Right forelimb (tissue), 1 donor: ENCODE measurements around the gene KRTAP3-1.
A peak's percentile ranks its signal among the peaks of the same experiment; 100 is the strongest.
"Not testable (repeated sequence)": the region's sequence is repeated elsewhere in the genome, so short reads cannot be mapped to it uniquely, and the experiment has no call there.

Experiments used
- DNase-seq: peaks from one replicate; pipeline ENCODE4 v3.0.0-alpha.2; 2018

KRTAP3-1 gene

DNA sequence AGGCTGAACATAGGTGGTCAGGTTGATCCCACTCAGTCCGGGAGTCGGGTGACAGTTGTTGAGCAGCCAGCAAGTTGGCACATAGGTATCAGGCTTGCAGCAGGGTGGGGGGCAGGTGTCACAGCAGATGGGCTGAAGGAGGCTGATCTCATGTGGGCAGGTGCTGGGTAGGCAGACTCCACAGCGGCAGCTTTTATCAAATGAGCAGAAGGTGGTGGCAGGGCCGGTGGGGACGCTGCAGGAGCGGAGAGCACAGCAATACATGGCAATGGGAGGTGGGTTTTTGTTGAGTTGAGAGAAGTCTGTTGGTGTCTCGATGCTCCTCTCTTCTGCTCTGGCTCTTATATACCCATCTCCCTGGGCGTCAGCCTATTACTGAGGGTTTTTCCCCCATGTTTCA, at the start of gene KRTAP3-1:
KRTAP3-1 (minus strand) TSS at position 318 of the 400 bp plus-strand sequence; CDS start at position 264, 54 bp downstream.
- DNase-seq, result no peak

DNA sequence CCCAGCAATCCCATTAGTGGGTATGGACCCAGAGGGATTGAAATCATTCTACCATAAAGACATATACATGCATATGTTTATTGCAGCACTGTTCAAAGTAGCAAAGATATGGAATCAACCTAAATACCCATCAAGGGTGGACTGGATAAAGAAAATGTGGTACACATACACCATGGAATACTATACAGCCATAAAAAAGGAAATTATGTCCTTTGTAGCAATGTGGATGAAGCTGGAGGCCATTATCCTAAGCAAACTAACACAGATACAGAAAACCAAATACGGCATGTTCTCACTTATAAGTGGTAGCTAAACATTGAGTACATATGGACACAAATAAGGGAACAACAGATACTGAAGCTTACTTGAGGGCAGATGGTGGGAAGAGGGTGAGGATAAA, 48.6 kb upstream of the KRTAP3-1 start:
- no peak for DNase-seq

DNA sequence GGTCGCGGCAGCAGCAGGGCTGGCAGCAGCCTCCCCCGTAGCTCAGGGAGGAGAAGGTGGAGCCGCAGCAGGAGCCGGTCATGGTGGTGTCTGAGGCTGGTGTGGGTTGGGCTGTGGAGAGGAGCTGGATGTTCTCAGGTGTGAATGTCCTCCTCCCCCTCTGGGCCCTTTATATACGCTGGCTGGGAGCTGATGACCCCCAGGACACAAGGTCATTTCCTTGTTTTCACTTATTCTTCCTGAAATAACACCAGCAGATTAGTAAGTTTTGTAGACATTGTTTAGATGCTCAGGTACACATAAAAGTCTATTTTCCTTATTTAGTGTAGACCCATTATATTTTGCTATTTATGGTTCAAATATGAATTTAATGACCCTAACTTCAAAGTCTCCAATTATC, 46.2 kb upstream of the KRTAP3-1 start, which contains the start of gene KRTAP2-2:
KRTAP2-2 (minus strand) TSS at position 101 of the 400 bp plus-strand sequence; CDS start at position 82, 19 bp downstream.
- DNase-seq, result not testable (repeated sequence)

DNA sequence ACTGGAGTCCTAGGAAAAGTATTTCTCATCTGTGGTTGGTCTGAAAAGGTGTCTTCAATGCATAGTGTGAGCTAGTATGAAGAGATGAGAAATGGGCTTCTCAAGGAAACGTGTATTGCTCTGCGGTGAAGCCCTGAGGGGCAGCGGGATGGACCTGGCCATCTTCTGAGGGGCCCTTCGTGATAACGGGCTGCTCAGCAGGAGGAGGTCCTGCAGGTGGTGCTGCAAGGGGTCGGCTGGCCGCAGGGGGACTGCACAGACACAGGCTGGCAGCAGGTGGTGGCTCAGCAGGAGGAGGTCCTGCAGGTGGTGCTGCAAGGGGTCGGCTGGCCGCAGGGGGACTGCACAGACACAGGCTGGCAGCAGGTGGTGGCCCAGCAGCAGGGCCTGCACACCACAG, 45.6 kb upstream of the KRTAP3-1 start:
- DNase-seq, result not testable (repeated sequence)

DNA sequence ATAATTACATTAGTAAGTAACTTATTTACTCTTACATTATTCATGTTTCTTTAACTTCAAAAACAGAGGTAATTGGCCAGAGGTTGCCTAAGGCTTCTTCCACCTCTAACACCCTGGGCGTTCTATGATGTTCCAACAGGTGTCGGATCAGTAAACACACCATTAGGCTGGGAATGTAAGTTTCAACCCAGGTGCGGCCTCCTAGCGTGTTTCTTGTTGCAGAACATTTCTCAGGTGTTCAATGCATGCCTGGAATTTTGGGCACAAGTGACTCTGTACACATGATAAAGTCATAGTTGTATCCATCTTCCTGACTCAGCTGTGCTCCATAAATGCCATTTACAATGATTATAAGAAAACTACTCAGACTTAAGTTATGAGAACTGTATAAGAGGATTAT, 45.1 kb upstream of the KRTAP3-1 start:
- no peak for DNase-seq

DNA sequence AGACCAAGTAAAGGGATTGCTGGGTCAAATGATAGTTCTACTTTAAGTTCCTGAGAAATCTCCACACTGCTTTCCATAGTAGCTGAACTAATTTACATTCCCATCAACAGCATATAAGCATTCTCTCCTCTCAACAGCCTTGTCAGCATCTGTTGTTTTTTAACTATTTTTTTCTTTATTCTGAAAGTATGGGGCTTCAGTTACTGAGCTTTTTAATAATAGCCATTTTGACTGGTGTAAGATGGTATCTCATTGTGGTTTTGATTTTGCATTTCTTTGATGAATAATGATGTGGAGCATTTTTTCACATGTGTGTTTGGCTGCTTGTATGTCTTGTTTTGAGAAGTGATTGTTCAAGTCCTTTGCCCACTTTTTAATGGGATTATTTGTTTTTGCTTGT, 43.6 kb upstream of the KRTAP3-1 start:
- DNase-seq, result no peak

DNA sequence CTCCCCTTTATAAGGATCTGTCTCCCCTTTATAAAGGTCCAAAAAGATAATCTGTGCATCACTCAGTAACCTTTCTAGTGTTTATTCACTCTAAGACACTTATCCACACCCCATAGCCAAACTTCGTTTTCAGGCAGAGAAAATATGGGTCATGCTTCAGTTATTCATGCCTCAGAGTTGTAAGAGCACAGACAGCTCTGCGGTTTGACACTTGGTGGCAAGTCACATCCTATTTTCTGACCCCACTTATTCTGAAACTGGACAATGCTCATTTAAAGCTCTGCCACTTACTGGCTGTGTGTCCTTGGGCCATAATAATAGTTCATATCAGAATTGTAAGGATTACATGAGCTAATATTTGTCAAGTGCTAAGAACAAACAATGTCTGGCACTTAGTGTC, 40.2 kb upstream of the KRTAP3-1 start:
- no peak for DNase-seq

DNA sequence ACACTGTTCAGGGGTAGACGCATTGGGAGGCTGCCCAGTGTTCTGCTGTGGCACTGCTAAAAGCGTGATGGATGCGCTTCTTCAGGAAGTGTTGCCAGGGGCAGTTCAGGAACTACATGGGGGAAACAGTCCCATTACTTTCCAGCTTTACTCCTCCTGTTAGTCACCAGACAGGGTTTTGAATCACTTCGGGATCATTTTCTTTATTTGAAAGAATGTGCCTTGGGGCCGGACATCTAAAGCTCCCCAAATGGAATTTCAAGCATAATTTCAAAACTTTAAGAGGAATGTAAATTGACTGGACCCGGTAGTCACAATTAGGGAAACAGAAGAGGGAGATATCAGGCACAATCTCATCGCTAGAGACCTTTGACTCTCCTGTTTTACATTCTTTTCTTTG, 39.5 kb upstream of the KRTAP3-1 start:
- no peak for DNase-seq

DNA sequence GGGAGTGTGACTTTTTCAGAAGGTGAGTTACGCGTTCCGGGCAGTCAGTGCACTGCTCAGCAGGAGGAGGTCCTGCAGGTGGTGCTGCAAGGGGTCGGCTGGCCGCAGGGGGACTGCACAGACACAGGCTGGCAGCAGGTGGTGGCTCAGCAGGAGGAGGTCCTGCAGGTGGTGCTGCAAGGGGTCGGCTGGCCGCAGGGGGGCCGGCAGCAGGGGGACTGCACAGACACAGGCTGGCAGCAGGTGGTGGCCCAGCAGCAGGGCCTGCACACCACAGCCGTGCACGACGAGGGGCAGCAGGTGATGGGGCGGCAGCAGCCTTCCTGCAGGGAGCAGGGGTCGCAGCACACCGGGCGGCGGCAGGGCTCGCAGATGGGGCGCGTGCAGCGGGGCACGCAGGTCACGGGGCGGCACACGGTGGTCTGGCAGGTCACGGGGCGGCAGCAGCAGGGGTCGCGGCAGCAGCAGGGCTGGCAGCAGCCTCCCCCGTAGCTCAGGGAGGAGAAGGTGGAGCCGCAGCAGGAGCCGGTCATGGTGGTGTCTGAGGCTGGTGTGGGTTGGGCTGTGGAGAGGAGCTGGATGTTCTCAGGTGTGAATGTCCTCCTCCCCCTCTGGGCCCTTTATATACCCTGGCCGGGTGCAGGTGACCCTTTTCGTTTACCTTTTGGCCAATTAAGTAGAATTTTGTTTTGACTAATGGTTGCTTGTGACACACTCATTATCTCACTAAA, 38.0 kb upstream of the KRTAP3-1 start, which contains the start of gene KRTAP2-1:
KRTAP2-1 (minus strand) TSS at position 582 of the 731 bp plus-strand sequence; CDS start at position 533, 49 bp downstream.
- DNase-seq, result not testable (repeated sequence)

DNA sequence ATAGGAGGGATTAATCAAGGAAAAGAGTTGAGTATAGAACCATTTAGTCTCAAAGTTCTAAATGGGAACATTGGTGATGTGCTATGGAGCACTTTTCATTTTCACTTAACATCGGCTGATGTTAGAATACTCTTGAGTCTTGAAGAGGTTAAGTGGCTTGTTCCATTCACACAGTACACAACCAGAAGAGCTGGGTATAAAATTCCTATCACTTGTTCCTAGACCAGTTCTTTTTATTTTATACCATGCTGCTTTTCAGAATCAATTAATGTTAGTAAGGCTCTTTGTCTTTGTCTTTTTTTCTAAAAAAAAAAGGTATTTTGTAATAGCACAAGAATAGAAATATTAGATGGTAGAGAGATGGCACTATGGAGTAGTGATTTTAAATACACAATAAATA, 34.0 kb upstream of the KRTAP3-1 start:
- DNase-seq, result no peak

DNA sequence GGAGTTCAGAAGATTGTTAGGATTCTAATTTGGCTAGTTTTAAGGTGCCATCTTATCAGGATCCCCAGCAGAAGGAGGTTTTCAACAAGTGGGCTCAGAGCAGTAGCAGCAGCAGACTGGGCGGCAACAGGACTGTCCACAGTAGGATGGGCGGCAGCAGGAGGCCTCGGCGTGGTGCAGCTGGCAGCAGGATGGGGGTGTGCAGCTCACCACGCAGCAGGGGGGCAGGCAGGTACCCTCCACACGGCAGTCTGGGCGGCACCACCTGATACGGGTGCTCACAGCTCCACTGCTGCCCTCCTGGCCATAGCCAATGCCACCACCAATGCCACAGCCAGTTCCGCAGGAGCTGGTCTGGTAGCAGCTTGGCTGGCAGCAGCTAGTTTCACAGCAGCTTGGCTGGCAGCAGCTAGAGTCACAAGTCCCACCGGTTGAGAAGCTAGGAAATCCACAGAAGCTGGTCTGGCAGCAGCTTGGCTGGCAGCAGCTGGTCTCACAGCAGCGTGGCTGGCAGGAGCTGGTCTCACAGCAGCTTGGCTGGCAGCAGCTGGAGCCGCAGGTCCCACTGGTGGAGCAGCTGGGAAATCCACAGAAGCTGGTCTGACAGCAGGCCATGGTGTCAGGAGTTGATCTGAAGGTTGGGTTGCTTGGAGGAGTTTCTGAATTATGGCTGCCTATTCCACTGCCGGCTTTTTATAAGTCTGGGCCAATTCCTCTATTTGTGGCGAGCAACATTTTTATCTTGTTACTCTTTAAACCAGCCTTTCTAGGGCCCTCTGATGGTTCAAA, 32.0 kb upstream of the KRTAP3-1 start, which contains the start of gene KRTAP1-1:
KRTAP1-1 (minus strand) TSS at position 668 of the 789 bp plus-strand sequence; CDS start at position 615, 53 bp downstream.
- DNase-seq, result peak; percentile 47

DNA sequence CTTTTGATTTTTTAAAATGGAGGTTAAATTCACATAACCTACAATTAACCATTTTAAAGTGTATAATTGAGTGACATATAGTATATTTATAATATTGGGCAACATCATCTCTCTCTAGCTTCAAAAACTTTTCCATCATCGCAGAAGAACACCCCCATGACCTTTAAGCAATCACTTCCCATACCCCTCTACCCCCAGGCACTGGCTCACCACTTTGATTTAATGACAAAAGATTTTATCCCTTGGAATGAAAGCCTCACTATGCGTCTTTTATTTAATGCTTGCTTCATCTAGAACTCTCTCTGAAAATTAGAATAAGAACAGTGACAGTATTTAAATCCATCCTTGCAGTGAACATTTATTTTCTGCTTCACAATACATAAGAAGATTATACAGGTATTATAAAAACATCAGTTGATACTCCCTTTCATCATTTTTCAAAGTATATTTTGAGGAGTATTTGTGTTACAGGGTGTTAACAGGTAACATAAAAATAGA, 29.0 kb upstream of the KRTAP3-1 start:
- no peak for DNase-seq

DNA sequence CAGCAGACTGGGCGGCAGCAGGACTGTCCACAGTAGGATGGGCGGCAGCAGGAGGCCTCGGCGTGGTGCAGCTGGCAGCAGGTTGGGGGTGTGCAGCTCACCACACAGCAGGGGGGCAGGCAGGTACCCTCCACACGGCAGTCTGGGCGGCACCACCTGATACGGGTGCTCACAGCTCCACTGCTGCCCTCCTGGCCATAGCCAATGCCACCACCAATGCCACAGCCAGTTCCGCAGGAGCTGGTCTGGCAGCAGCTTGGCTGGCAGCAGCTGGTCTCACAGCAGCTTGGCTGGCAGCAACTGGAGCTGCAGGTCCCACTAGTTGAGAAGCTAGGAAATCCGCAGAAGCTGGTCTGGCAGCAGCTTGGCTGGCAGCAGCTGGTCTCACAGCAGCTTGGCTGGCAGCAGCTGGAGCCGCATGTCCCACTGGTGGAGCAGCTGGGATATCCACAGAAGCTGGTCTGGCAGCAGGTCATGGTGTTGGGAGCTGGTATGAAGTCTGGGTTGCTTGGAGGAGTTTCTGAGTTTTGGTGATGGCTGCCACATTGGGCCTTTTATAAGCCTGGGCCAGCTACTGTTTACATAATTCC, 25.5 kb upstream of the KRTAP3-1 start, which contains the start of gene KRTAP1-3:
KRTAP1-3 (minus strand) TSS at position 529 of the 590 bp plus-strand sequence; CDS start at position 476, 53 bp downstream.
- DNase-seq, result not testable (repeated sequence)

DNA sequence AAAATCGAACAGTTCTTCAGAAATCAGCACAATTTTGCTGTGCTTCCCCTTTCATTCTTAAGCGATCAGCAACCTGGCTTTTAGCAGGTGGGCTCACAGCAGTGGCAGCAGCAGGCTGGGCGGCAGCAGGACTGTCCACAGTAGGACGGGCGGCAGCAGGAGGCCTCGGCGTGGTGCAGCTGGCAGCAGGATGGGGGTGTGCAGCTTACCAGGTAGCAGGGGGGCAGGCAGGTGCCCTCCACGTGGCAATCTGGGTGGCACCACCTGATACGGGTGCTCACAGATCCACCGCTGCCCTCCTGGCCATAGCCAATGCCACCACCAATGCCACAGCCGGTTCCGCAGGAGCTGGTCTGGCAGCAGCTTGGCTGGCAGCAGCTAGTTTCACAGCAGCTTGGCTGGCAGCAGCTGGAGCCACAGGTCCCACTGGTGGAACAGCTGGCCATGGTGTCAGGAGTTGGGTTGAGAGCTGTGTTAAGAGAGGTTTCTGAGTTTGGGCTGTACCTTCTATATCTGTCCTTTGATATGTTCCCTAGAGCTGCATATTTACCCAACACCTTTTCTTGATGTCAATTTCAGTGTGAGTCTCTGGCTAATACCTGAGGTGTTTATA, 20.8 kb upstream of the KRTAP3-1 start, which contains the start of gene KRTAP1-4:
KRTAP1-4 (minus strand) TSS at position 563 of the 613 bp plus-strand sequence; CDS start at position 446, 117 bp downstream.
- DNase-seq, result no peak

DNA sequence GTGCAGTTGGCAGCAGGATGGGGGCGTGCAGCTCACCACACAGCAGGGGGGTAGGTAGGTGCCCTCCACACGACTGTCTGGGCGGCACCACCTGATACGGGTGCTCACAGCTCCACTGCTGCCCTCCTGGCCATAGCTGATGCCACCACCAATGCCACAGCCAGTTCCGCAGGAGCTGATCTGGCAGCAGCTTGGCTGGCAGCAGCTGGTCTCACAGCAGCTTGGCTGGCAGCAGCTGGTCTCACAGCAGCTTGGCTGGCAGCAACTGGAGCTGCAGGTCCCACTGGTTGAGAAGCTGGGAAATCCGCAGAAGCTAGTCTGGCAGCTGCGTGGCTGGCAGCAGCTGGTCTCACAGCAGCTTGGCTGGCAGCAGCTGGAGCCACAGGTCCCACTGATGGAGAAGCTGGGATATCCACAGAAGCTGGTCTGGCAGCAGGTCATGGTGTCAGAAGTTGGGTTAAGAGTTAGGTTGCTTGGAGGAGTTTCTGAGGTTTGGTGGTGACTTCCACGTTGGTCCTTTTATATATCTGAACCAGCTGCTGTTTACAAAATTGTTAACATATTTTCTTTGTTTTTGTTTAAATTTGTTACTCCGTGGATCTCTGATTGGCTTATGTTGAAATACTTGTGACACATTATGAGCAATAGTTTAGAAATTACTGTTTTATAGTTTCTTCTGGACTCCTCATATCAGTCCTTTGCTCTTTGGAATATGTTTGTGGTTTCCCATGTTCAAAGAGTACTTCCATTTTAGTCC, 18.0 kb upstream of the KRTAP3-1 start, which contains the start of gene KRTAP1-5:
KRTAP1-5 (minus strand) TSS at position 494 of the 757 bp plus-strand sequence; CDS start at position 441, 53 bp downstream.
- no peak for DNase-seq

DNA sequence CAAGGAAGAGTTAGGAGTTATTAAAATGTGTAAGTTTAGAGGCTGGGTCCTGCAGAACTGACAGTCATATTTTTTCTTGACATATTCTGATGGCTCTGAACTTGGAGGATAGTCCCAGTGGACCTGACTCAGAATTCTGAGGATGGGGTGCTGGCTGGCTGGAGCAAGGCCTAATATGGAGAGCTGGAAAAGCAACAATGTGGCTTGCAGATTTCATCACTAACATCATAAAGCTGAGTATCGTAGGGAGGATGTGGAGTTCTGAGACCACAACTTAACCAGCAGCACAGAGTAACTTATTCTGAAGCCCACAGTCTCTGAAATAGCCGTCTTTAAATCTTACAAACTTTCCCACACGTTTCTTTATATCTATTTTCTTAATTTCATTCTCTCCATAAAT, 15.8 kb upstream of the KRTAP3-1 start:
- no peak for DNase-seq

DNA sequence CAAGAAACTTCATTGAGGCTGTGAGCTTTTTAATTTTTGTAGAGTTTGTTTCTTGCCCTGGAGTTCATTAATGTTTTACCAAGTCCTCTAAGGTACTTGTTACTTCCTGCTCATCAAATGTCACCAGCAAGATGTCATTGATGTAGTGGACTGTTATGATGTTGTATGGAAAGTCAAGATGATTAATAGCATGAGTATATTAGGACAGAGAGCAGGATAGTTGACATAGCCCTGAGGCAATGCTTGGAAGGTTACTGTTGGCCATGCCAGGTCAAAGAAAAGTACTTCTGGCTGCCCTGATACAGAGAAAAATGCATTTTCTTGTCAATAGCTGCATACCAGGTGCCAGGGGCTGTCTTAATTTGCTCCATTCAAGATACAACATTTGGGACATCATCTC, 11.4 kb upstream of the KRTAP3-1 start:
- no peak for DNase-seq

DNA sequence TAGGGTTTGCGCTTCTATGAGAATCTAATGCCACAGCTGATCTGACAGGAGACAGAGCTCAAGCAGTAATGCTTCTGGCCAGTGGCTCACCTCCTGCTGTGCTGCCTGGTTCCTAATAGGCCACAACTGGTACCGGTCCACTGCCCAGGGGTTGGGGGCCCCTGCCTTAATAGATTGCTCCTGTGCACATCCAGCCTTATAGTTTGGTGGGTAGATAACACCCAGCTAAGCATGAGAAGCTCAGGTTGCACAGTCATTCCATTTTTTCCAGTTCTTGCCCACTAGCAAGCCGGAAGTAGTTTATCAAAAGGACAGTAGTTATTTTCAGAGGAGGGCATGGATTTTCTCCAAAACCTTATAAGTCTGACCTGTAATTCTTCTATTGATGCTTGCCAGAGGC, 10.5 kb upstream of the KRTAP3-1 start:
- no peak for DNase-seq

DNA sequence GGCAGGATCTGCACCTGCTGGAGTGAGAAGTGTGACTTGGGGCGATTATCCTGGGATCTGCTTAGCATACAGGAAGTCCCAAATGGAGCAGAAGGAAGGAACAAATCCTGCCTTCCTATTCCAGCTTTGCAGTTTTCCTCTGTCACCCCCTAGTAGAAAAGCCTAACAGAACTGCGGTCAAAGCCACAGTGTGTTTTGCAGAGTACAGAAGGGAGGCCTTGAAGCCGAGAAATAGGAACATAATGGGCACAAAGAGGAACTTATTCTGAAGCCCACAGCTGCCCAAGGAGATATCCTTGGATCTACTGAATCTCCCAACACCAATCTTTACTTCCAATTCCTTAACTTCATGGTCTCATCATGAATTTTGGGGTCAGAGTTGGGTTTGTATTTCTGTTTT, 9.6 kb upstream of the KRTAP3-1 start:
- no peak for DNase-seq

DNA sequence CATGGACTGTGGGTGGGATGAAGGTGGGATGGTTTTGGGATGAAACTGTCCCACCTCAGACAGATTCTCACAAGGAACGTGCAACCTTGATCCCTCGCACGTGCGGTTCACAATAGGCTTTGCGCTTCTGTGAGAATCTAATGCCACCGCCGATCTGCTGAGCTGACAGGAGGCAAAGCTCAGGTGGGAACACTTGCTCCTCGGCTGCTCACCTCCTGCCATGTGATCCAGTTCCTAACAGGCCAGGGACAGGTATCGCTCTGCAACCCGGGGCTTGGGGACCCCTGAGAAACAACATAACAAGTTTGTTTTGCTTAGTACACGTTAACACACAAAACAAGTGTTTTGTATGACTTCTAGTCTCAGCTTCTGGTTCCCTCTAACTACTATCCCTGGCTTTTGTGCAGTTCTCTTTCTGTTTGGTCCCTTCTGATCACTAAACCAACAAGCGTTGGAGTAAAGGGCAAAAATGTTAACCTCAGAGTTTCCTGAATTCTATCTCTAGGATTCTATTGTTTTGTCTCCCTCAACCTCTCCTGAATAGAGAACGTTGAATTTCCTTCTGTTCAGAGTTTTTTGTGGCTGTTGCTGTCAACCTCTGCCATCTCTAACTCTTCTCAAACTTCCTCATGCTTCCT, 7.8 kb upstream of the KRTAP3-1 start:
- DNase-seq, result no peak

DNA sequence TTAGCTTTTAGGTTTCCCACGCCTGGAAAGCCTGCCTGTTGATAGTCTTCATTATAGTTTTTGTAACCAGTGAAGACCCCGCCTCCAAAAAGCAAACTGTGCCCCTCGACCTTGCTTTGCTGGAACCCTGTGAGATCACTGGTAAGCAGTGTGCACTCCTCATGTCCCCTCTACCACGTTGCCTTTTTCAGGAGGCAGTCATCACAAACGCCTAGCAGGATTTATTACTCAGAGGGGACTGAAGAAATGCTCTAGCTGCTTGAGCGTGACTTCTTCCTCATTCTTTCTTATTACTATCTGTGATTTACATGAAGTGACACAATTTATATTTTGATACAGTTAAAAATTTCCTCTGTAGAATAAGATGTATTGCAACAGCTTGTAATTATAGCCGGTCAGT, 6.5 kb upstream of the KRTAP3-1 start:
- DNase-seq, result no peak
